Measurements from ENCODE around the gene ZSWIM6. TPM values are rescaled to one million over a fixed set of nuclear protein-coding genes. Genes with fewer than 3 reads are reported as not detected.

ZSWIM6 gene
- total RNA-seq, 2 experiments from 2014 or later: 4.1 TPM

GRCh38 chr5:61321669-61322068 lies 10.4 kb upstream of the ZSWIM6 start:
- intact Hi-C loops (cut with DNase I, micrococcal nuclease): no loop called here
- no peaks in the 10 kb centered on the region for H3K36me3 ChIP-seq (ENCODE audit: insufficient read depth, low read length)
- no peaks in the 10 kb centered on the region for H3K9me3 Mint-ChIP-seq
- H3K4me1 Mint-ChIP-seq (ENCODE audit: low read depth): peaks cover 11% of the 10 kb centered on the region
- no peaks in the 10 kb centered on the region for H3K27me3 ChIP-seq (ENCODE audit: control insufficient read depth in 1 of 2, insufficient read depth in 2 of 2, low read length in 2 of 2)
- no peaks in the 10 kb centered on the region for H3K9me3 ChIP-seq (ENCODE audit: control insufficient read depth in 1 of 2, insufficient read depth in 1 of 2, low read length in 2 of 2)
- no peak overlapping the region for H3K4me3 Mint-ChIP-seq
- ATAC-seq (ENCODE audit: poor library complexity): no peak
- H3K27me3 Mint-ChIP-seq: peaks cover 27% of the 10 kb centered on the region
- TF ChIP-seq CTCF (IDR thresholded peaks at IDR 0.05): no peak
- no peaks in the 10 kb centered on the region for H3K36me3 Mint-ChIP-seq (ENCODE audit: low read depth)
- no peak overlapping the region for H3K4me3 ChIP-seq (ENCODE audit: low read length)
- ChIA-PET POLR2A (interaction anchor here (3.5 kb wide), 1 partner anchor 9 kb away, joined by 22 read pairs; the partner anchor contains the start of gene ZSWIM6), CTCF (no interaction called here)
- H3K27ac ChIP-seq (ENCODE audit: low read depth in 1 of 2, low read length in 2 of 2): no peak overlapping the region
- H3K27ac Mint-ChIP-seq: no peak overlapping the region
- no peak for DNase-seq
- peaks cover 9% of the 10 kb centered on the region for H3K4me1 ChIP-seq (ENCODE audit: insufficient read depth, low read length)

GRCh38 chr5:61322738-61323725 lies 9.0 kb upstream of the ZSWIM6 start:
- Histone ChIP-seq H3K27ac (ENCODE audit: low read depth in 1 of 2, low read length in 2 of 2) (no peak overlapping the region), H3K36me3 (ENCODE audit: insufficient read depth, low read length) (no peaks in the 10 kb centered on the region), H3K27me3 (ENCODE audit: control insufficient read depth in 1 of 2, insufficient read depth in 2 of 2, low read length in 2 of 2) (peaks cover 0 to 8% of the 10 kb centered on the region in 2 experiments), H3K4me3 (ENCODE audit: low read length) (no peak overlapping the region), H3K4me1 (ENCODE audit: insufficient read depth, low read length) (peaks cover 9% of the 10 kb centered on the region), H3K9me3 (ENCODE audit: control insufficient read depth in 1 of 2, insufficient read depth in 1 of 2, low read length in 2 of 2) (no peaks in the 10 kb centered on the region)
- peaks cover 37% of the 10 kb centered on the region for H3K27me3 Mint-ChIP-seq
- peak in 1 of 14 experiments; percentile 15 for DNase-seq
- intact Hi-C loops (cut with DNase I, micrococcal nuclease): no loop called here
- ChIA-PET CTCF (no interaction called here), POLR2A (no interaction called here)
- TF ChIP-seq CTCF (IDR thresholded peaks at IDR 0.05): no peak
- no peak overlapping the region for H3K27ac Mint-ChIP-seq
- no peak overlapping the region for H3K4me3 Mint-ChIP-seq
- no peaks in the 10 kb centered on the region for H3K9me3 Mint-ChIP-seq
- peaks cover 13% of the 10 kb centered on the region for H3K4me1 Mint-ChIP-seq (ENCODE audit: low read depth)
- H3K36me3 Mint-ChIP-seq (ENCODE audit: low read depth): no peaks in the 10 kb centered on the region
- ATAC-seq (ENCODE audit: poor library complexity): no peak

- Mint-ChIP-seq H3K4me3 (peak overlapping the region; percentile 72), H3K27ac (peak overlapping the region; percentile 100), H3K9me3 (no peaks in the 10 kb centered on the region), H3K27me3 (peaks cover 61% of the 10 kb centered on the region), H3K4me1 (ENCODE audit: low read depth) (peaks cover 29% of the 10 kb centered on the region), H3K36me3 (ENCODE audit: low read depth) (peaks cover 14% of the 10 kb centered on the region)
- CTCF ChIA-PET: interaction anchor here (0.5 kb wide), 1 partner anchor 51 kb away, joined by 3 read pairs; no protein-coding TSS in a partner anchor
- no peak overlapping the region for H3K27ac ChIP-seq (ENCODE audit: low read depth in 1 of 2, low read length in 2 of 2)
- DNase-seq (peak in 4 of 14 experiments; percentile 6 to 57 (median 40)), ATAC-seq (ENCODE audit: poor library complexity) (no peak)
- no peaks in the 10 kb centered on the region for H3K36me3 ChIP-seq (ENCODE audit: insufficient read depth, low read length)
- no peak overlapping the region for H3K4me3 ChIP-seq (ENCODE audit: low read length)
- intact Hi-C loops (cut with DNase I, micrococcal nuclease): loop anchor here in 1 of 2 experiments (2.0 kb wide), 1 partner anchor 165 kb away; the partner anchor contains the start of gene SMIM15
- POLR2A ChIA-PET: no interaction called here
- no peaks in the 10 kb centered on the region for H3K9me3 ChIP-seq (ENCODE audit: control insufficient read depth in 1 of 2, insufficient read depth in 1 of 2, low read length in 2 of 2)
- H3K4me1 ChIP-seq (ENCODE audit: insufficient read depth, low read length): peaks cover 14% of the 10 kb centered on the region
- peaks cover 7 to 16% of the 10 kb centered on the region in 2 experiments for H3K27me3 ChIP-seq (ENCODE audit: control insufficient read depth in 1 of 2, insufficient read depth in 2 of 2, low read length in 2 of 2)
- no peak for TF ChIP-seq CTCF (IDR thresholded peaks at IDR 0.05)
These were observed 4.0 kb upstream of the ZSWIM6 start for GRCh38 chr5:61327760-61328753.
